HepG2 (cell line): Measurements from ENCODE around the gene NFKBIA. TPM values are rescaled to one million over a fixed set of nuclear protein-coding genes. Genes with fewer than 3 reads are reported as not detected.

Experiments used
- BATF2 ChIP-seq: sonication (generic); formaldehyde crosslinking; IDR thresholded peaks from 2 replicates; pipeline ENCODE4 v1.8.0; 2022; ENCODE audit warnings: mild to moderate bottlenecking, missing genetic modification reagents, moderate library complexity
- BRCA1 ChIP-seq: sonication (generic); formaldehyde crosslinking; IDR thresholded peaks from 2 replicates; pipeline ENCODE4 v1.4.0; 2020; ENCODE audit warnings: missing genetic modification reagents
- CCAR2 ChIP-seq: fragments of 200-400 bp; formaldehyde crosslinking; optimal IDR thresholded peaks from 2 replicates; pipeline ENCODE3; 2018; ENCODE audit warnings: low read depth, mild to moderate bottlenecking, low read length, moderate library complexity
- HMGXB4 ChIP-seq, 2 experiments: sonication (generic) in 1 of 2; formaldehyde crosslinking in 1 of 2; IDR thresholded peaks; 2 replicates each; pipeline versions ENCODE4 v1.4.0 to v1.6.1; 2018 to 2020; ENCODE audit warnings: missing genetic modification reagents in 2 of 2, borderline replicate concordance in 1 of 2, low read depth in 1 of 2, mild to moderate bottlenecking in 1 of 2, missing biosample characterization in 1 of 2
- MLX ChIP-seq: IDR thresholded peaks from 2 replicates; pipeline ENCODE4 v1.6.1; 2016
- NFATC3 ChIP-seq: sonication (generic); formaldehyde crosslinking; IDR thresholded peaks from 2 replicates; pipeline ENCODE4 v1.5.1; 2020; ENCODE audit warnings: mild to moderate bottlenecking, missing genetic modification reagents
- NFIB ChIP-seq: sonication (generic); formaldehyde crosslinking; IDR thresholded peaks from 2 replicates; pipeline ENCODE4 v1.9.0; 2021; ENCODE audit warnings: missing genetic modification reagents, mild to moderate bottlenecking, borderline replicate concordance
- NR2C2 ChIP-seq: sonication (generic); formaldehyde crosslinking; IDR thresholded peaks from 2 replicates; pipeline ENCODE4 v1.4.0; 2020; ENCODE audit warnings: missing genetic modification reagents, mild to moderate bottlenecking, moderate library complexity, borderline replicate concordance
- NRL ChIP-seq: sonication (generic); formaldehyde crosslinking; IDR thresholded peaks from 2 replicates; pipeline ENCODE4 v1.5.0; 2020; ENCODE audit warnings: missing genetic modification reagents, mild to moderate bottlenecking, moderate library complexity, borderline replicate concordance
- PRMT3 ChIP-seq: sonication (generic); formaldehyde crosslinking; IDR thresholded peaks from 2 replicates; pipeline ENCODE4 v1.8.1; 2022; ENCODE audit warnings: low read depth, mild to moderate bottlenecking, moderate library complexity, missing genetic modification reagents, borderline replicate concordance
- RAD21 ChIP-seq: fragments of 450-650 bp; formaldehyde crosslinking; IDR thresholded peaks from 2 replicates; pipeline ENCODE4 v1.5.0; 2020; ENCODE audit warnings: mild to moderate bottlenecking
- SMC3 ChIP-seq: IDR thresholded peaks from 2 replicates; pipeline ENCODE4 v1.6.1; 2011; ENCODE audit warnings: low read length, improper control_type of control experiment
- TRIM24 ChIP-seq: sonication (generic); formaldehyde crosslinking; IDR thresholded peaks from 2 replicates; pipeline ENCODE4 v1.8.0; 2022; ENCODE audit warnings: mild to moderate bottlenecking, missing genetic modification reagents
- WIZ ChIP-seq: sonication (generic); formaldehyde crosslinking; IDR thresholded peaks from 2 replicates; pipeline ENCODE4 v1.5.1; 2020; ENCODE audit warnings: mild to moderate bottlenecking, missing genetic modification reagents
- ZC3H13 ChIP-seq: sonication (generic); formaldehyde crosslinking; IDR thresholded peaks from 2 replicates; pipeline ENCODE4 v1.8.1; 2023; ENCODE audit warnings: mild to moderate bottlenecking, missing genetic modification reagents, moderate library complexity
- ZEB1 ChIP-seq: IDR thresholded peaks from 2 replicates; pipeline ENCODE4 v1.6.1; 2012; ENCODE audit warnings: mild to moderate bottlenecking, low read depth, inconsistent platforms; ENCODE audit not compliant: insufficient replicate concordance
- ZHX1 ChIP-seq: sonication (generic); formaldehyde crosslinking; IDR thresholded peaks from 2 replicates; pipeline ENCODE4 v1.8.1; 2022; ENCODE audit warnings: low read depth, mild to moderate bottlenecking, missing genetic modification reagents
- ZNF253 ChIP-seq: sonication (generic); formaldehyde crosslinking; IDR thresholded peaks from 2 replicates; pipeline ENCODE4 v1.8.0; 2022; ENCODE audit warnings: mild to moderate bottlenecking, missing genetic modification reagents, borderline replicate concordance
- ZNF275 ChIP-seq: sonication (generic); formaldehyde crosslinking; IDR thresholded peaks from 2 replicates; pipeline ENCODE4 v1.8.0; 2022; ENCODE audit warnings: missing genetic modification reagents, mild to moderate bottlenecking, inconsistent platforms, borderline replicate concordance
- ZNF674 ChIP-seq: sonication (generic); formaldehyde crosslinking; IDR thresholded peaks from 2 replicates; pipeline ENCODE4 v1.5.0; 2020; ENCODE audit warnings: low read depth, mild to moderate bottlenecking, missing genetic modification reagents
- ZNF782 ChIP-seq: sonication (generic); formaldehyde crosslinking; IDR thresholded peaks from 2 replicates; pipeline ENCODE4 v1.4.0; 2020; ENCODE audit warnings: missing genetic modification reagents, mild to moderate bottlenecking, borderline replicate concordance
- polyA plus RNA-seq, 8 experiments: library from polyadenylated mRNA; depleted of rRNA in 3 of 8; stranded (reverse) in 7 of 8; unstranded in 1 of 8; fragments of >200 nt; fragmentation: Illumina TruSeq in 4 of 8; extraction: Trizol in 4 of 8; gene quantifications; 2 replicates each; pipeline versions ENCODE4 v1.2.1 to v1.2.3, GENCODE V29; 2011 to 2016; ENCODE audit warnings: low read depth in 4 of 8, missing spikeins in 1 of 8, mixed read lengths in 1 of 8; ENCODE audit not compliant: insufficient read depth in 1 of 8
- total RNA-seq, 5 experiments: library from RNA; depleted of rRNA; stranded (reverse); fragments of >200 nt; fragmentation: Illumina TruSeq; extraction: Trizol; gene quantifications; 2 replicates each; pipeline ENCODE4 v1.2.3, GENCODE V29; 2016; ENCODE audit warnings: low read depth in 1 of 5

The NFKBIA gene
- total and polyA plus RNA-seq, 2 of the 13 experiments (the other 11 are each of a cell fraction or from before 2014, with no cell fraction given) = 197 to 319 TPM

- TF ChIP-seq ZNF275 (no peak), MLX (CRISPR knock-in tag) (peak; percentile 24; the same call in 1 of the 2 replicates), NFATC3 (CRISPR knock-in tag) (0 out of 2 replicates have a peak, but pooled peaks have one; percentile 23), PRMT3 (CRISPR knock-in tag) (no peak), BRCA1 (CRISPR knock-in tag) (no peak), NFIB (CRISPR knock-in tag) (no peak), ZC3H13 (no peak), NRL (CRISPR knock-in tag) (no peak), RAD21 (CRISPR knock-in tag) (0 out of 2 replicates have a peak, but pooled peaks have one; percentile 13), ZNF674 (CRISPR knock-in tag) (no peak), CCAR2 (no peak), NR2C2 (CRISPR knock-in tag) (peak; percentile 85), HMGXB4 (CRISPR knock-in tag; IDR thresholded peaks at IDR 0.05; ENCODE audit: borderline replicate concordance in 1 of 2, low read depth in 1 of 2) (peak; percentile 57 to 63; a peak in 3 of 4 replicates), ZNF253 (CRISPR knock-in tag) (no peak), BATF2 (CRISPR knock-in tag) (no peak), ZNF782 (CRISPR knock-in tag) (peak; percentile 73; the same call in 1 of the 2 replicates), WIZ (CRISPR knock-in tag) (no peak), SMC3 (peak; percentile 39; the same call in 1 of the 2 replicates), ZHX1 (CRISPR knock-in tag) (0 out of 2 replicates have a peak, but pooled peaks have one; percentile 13), TRIM24 (CRISPR knock-in tag) (no peak), ZEB1 (no peak)
Measured at GRCh38 chr14:35355981-35356841, 48.3 kb downstream of the NFKBIA start (continued).
